SU-DHL-6 (cell line): ENCODE results near the gene GRIN2A.

Experiments used
- H2AFZ ChIP-seq: fragments of 200-600 bp; sonication (generic); 2 replicates; pipeline ENCODE4 v1.6.1; 2014; ENCODE audit warnings: low read depth, mild to moderate bottlenecking, moderate library complexity, mixed read lengths, antibody characterized with exemption, low read length; ENCODE audit not compliant: severe bottlenecking
- H3F3A ChIP-seq: fragments of 200-600 bp; shearing (Covaris generic); 2 replicates; pipeline ENCODE4 v1.6.0; 2016; ENCODE audit warnings: antibody characterized with exemption, mild to moderate bottlenecking; ENCODE audit not compliant: insufficient read depth
- H3K27ac ChIP-seq: fragments of 200-600 bp; sonication (generic); 2 replicates; pipeline ENCODE4 v1.5.1; 2016; ENCODE audit warnings: low read depth, mild to moderate bottlenecking, low read length, moderate library complexity, mixed read lengths
- H3K27me3 ChIP-seq: fragments of 200-600 bp; sonication (generic), shearing (Covaris generic); 2 replicates; pipeline ENCODE4 v1.6.0; 2014; ENCODE audit warnings: mild to moderate bottlenecking, low read length
- H3K36me3 ChIP-seq: fragments of 200-600 bp; sonication (generic); 2 replicates; pipeline ENCODE4 v1.6.1; 2014; ENCODE audit warnings: mild to moderate bottlenecking, low read length, mixed read lengths
- H3K4me2 ChIP-seq: fragments of 300-600, 200-600 bp; shearing (Covaris generic), sonication (generic); 2 replicates; pipeline ENCODE4 v1.6.0; 2014; ENCODE audit warnings: low read length, low read depth, mild to moderate bottlenecking; ENCODE audit not compliant: poor library complexity, severe bottlenecking
- H3K4me3 ChIP-seq: fragments of 200-600 bp; sonication (generic); 2 replicates; pipeline ENCODE4 v1.5.1; 2014; ENCODE audit warnings: antibody characterized with exemption, low read length, mild to moderate bottlenecking, mixed read lengths; ENCODE audit not compliant: insufficient read depth, poor library complexity, severe bottlenecking
- H3K79me2 ChIP-seq: fragments of 200-600 bp; sonication (generic); 2 replicates; pipeline ENCODE4 v1.6.1; 2014; ENCODE audit warnings: mild to moderate bottlenecking, low read length, moderate library complexity; ENCODE audit not compliant: insufficient read depth
- H3K9ac ChIP-seq: fragments of 200-600 bp; sonication (generic); 2 replicates; pipeline ENCODE4 v1.7.0; 2014; ENCODE audit warnings: mild to moderate bottlenecking, low read length
- H3K9me2 ChIP-seq: fragments of 200-600 bp; sonication (generic); replicated peaks from 2 replicates; pipeline ENCODE4 v1.6.1; 2014; ENCODE audit warnings: low read length; ENCODE audit not compliant: insufficient read depth
- H3K9me3 ChIP-seq: fragments of 200-600 bp; sonication (generic); 2 replicates; pipeline ENCODE4 v1.6.1; 2014; ENCODE audit warnings: low read length, mixed read lengths; ENCODE audit not compliant: insufficient read depth
- H4K20me1 ChIP-seq: fragments of 200-600 bp; sonication (generic); 2 replicates; pipeline ENCODE4 v1.6.1; 2014; ENCODE audit warnings: low read depth, mild to moderate bottlenecking, antibody characterized with exemption, low read length, moderate library complexity, mixed read lengths
- CTCF ChIP-seq: fragments of 200-600 bp; sonication (generic); IDR thresholded peaks from one replicate; pipeline ENCODE4 v1.5.1; 2017; ENCODE audit warnings: antibody characterized with exemption, mild to moderate bottlenecking, low read length, moderate library complexity; ENCODE audit not compliant: insufficient read depth, poor library complexity, severe bottlenecking
- EZH2phosphoT487 ChIP-seq: fragments of 200-600 bp; sonication (generic), shearing (Covaris generic); conservative IDR thresholded peaks from 2 replicates; pipeline ENCODE4 v1.6.1; 2018; ENCODE audit warnings: mild to moderate bottlenecking, antibody characterized with exemption, low read length, moderate library complexity, mixed read lengths

The GRIN2A gene

GRCh38 chr16:9859701-9860327 lies 322.4 kb downstream of the GRIN2A start:
- no peaks in the 10 kb centered on the region for H3K36me3 ChIP-seq
- no peaks in the 10 kb centered on the region for H4K20me1 ChIP-seq
- no peaks in the 10 kb centered on the region for H3K9me2 ChIP-seq
- TF ChIP-seq CTCF (no peak), EZH2phosphoT487 (no peak)
- no peak overlapping the region for H3K9ac ChIP-seq
- H3K27me3 ChIP-seq, result no peaks in the 10 kb centered on the region
- no peak overlapping the region for H3K27ac ChIP-seq
- no peak overlapping the region for H3K4me3 ChIP-seq
- H3K9me3 ChIP-seq, result no peaks in the 10 kb centered on the region
- H3K79me2 ChIP-seq, result no peaks in the 10 kb centered on the region
- no peak overlapping the region for H3K4me2 ChIP-seq
- H2AFZ ChIP-seq, result no peak overlapping the region
- H3F3A ChIP-seq, result no peaks in the 10 kb centered on the region

- H2AFZ ChIP-seq, result no peak overlapping the region
- no peaks in the 10 kb centered on the region for H3F3A ChIP-seq
- H3K79me2 ChIP-seq, result no peaks in the 10 kb centered on the region
- H3K27me3 ChIP-seq, result no peaks in the 10 kb centered on the region
- no peak overlapping the region for H3K27ac ChIP-seq
- no peak for TF ChIP-seq EZH2phosphoT487
- no peak for TF ChIP-seq CTCF
- H3K4me3 ChIP-seq, result no peak overlapping the region
- no peaks in the 10 kb centered on the region for H3K9me2 ChIP-seq
- no peak overlapping the region for H3K4me2 ChIP-seq
- no peaks in the 10 kb centered on the region for H4K20me1 ChIP-seq
- H3K36me3 ChIP-seq, result no peaks in the 10 kb centered on the region
- H3K9me3 ChIP-seq, result no peaks in the 10 kb centered on the region
- no peak overlapping the region for H3K9ac ChIP-seq
Measured at GRCh38 chr16:9854675-9855074, 327.6 kb downstream of the GRIN2A start.

GRCh38 chr16:9852003-9852402 lies 330.2 kb downstream of the GRIN2A start:
- no peak overlapping the region for H3K9ac ChIP-seq
- no peak overlapping the region for H3K4me2 ChIP-seq
- no peaks in the 10 kb centered on the region for H3F3A ChIP-seq
- no peak overlapping the region for H2AFZ ChIP-seq
- H3K79me2 ChIP-seq, result no peaks in the 10 kb centered on the region
- no peaks in the 10 kb centered on the region for H4K20me1 ChIP-seq
- no peak for TF ChIP-seq CTCF
- no peak for TF ChIP-seq EZH2phosphoT487
- no peaks in the 10 kb centered on the region for H3K9me2 ChIP-seq
- no peaks in the 10 kb centered on the region for H3K36me3 ChIP-seq
- no peaks in the 10 kb centered on the region for H3K27me3 ChIP-seq
- no peak overlapping the region for H3K4me3 ChIP-seq
- H3K27ac ChIP-seq, result no peak overlapping the region
- no peaks in the 10 kb centered on the region for H3K9me3 ChIP-seq
